22Rv1 (cell line): ENCODE measurements around the gene KY.
A peak's percentile ranks its signal among the peaks of the same experiment; 100 is the strongest.

Experiments used
- H3K27ac ChIP-seq: fragments of 450-650 bp; 2 replicates; pipeline ENCODE4 v1.5.1; 2017
- ZFX ChIP-seq: fragments of 450-650 bp; IDR thresholded peaks from 2 replicates; pipeline ENCODE4 v1.6.1; 2017; ENCODE audit warnings: antibody characterized with exemption, borderline replicate concordance
- TF ChIP-seq, protein P1 (sequence below): fragments of 450-650 bp; IDR thresholded peaks from 2 replicates; pipeline ENCODE4 v1.5.1; 2017; ENCODE audit warnings: mild to moderate bottlenecking

KY gene

GRCh38 chr3:134643150-134643675 is 7.6 kb downstream of the KY start:
- TF ChIP-seq, protein P1, sequence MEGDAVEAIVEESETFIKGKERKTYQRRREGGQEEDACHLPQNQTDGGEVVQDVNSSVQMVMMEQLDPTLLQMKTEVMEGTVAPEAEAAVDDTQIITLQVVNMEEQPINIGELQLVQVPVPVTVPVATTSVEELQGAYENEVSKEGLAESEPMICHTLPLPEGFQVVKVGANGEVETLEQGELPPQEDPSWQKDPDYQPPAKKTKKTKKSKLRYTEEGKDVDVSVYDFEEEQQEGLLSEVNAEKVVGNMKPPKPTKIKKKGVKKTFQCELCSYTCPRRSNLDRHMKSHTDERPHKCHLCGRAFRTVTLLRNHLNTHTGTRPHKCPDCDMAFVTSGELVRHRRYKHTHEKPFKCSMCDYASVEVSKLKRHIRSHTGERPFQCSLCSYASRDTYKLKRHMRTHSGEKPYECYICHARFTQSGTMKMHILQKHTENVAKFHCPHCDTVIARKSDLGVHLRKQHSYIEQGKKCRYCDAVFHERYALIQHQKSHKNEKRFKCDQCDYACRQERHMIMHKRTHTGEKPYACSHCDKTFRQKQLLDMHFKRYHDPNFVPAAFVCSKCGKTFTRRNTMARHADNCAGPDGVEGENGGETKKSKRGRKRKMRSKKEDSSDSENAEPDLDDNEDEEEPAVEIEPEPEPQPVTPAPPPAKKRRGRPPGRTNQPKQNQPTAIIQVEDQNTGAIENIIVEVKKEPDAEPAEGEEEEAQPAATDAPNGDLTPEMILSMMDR, result no peak
- no peak for TF ChIP-seq ZFX
- H3K27ac ChIP-seq, result no peak overlapping the region

DNA sequence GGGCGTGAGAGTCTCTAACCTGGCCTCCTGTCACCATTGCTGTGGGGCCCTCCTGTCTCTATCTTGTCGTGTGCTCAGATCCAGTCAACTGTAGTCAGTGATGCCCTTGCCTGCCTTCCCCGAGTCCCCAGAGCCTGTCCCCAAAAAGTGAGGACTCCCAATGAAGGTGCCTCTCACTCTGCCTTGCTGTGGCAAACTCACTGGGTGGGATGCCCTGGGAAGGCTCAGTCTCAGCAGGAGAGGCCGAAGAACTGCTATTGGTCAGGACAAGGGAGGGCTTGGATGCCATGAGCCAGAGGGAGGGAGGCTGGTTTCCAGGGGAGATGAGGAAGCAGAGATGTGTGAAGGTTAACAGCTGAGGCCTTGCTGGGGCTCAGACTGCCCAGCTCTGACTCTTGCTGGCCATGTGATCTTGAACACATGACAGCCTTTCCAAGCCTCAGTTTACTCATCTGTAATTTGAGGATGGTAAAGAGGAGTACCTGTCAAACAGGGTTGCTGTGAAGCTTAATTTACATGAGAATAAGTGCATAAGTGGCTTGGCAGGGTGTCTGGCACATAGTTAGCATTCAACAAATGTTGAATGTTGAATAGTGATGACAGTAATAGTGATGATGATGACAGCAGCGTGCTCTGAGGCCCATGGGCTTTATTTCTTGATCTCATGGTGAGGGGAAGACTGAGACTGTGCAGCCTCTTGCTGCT is 8.2 kb downstream of the KY start:
- no peak for TF ChIP-seq ZFX
- TF ChIP-seq, protein P1, result no peak
- H3K27ac ChIP-seq, result no peak overlapping the region

- H3K27ac ChIP-seq, result no peak overlapping the region
- TF ChIP-seq ZFX, result no peak
- TF ChIP-seq, protein P1, result no peak
These were observed 9.0 kb downstream of the KY start for GRCh38 chr3:134641671-134642300.

- no peak overlapping the region for H3K27ac ChIP-seq
- no peak for TF ChIP-seq ZFX
- TF ChIP-seq, protein P1, result peak; percentile 61
These were observed 9.9 kb downstream of the KY start for GRCh38 chr3:134640872-134641470.

DNA sequence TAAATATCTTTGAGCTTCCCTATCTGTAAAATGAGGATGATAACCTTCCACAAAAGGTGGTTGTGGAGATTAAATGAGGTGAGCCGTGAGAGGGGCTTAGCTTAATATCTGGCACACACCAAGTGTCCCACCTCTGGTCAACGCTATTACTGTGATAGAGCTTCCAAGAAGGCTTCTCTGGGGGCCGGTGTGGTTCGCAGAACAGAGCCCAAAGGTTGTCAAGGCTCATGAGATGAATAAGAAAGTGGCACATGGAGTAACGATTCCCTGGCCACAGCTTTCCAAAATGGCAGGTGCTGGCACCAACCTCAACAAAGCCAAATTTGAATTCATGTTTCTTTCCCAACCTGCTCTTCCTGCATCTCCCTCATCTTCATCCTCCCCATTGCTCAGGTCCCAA is 10.4 kb downstream of the KY start:
- TF ChIP-seq, protein P1, result no peak
- TF ChIP-seq ZFX, result no peak
- no peak overlapping the region for H3K27ac ChIP-seq

- TF ChIP-seq, protein P1, result no peak
- no peak for TF ChIP-seq ZFX
- H3K27ac ChIP-seq, result no peak overlapping the region
These were observed 12.3 kb downstream of the KY start for GRCh38 chr3:134638385-134639030.
